ENCODE measurements around the gene RRP12.
"Not testable (repeated sequence)": the region's sequence is repeated elsewhere in the genome, so short reads cannot be mapped to it uniquely, and the experiment has no call there.

Gene RRP12

DNA sequence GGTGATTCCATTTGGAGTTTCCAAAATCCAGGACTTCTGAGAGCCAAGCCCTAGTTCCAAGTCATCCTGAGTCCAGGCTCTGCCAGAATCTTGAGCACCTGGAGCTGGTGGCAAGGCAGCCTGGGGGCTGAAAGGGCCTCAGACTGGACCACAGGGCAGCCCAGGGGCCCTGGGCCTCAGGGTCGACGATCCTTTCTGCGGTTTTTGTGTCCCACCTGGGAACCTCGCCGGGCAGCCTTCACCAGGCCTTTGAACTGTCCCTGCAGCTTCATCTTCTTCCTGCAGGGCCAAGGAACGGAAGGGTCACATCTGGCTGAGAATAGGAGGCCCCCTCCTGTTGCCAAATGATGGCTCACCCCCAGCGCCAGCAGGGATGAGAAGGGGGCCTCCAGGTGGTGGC lies 44.2 kb downstream of the RRP12 start:
- no peaks in the 10 kb centered on the region for H3K27me3 ChIP-seq (ENCODE audit: insufficient read depth, insufficient read length)

DNA sequence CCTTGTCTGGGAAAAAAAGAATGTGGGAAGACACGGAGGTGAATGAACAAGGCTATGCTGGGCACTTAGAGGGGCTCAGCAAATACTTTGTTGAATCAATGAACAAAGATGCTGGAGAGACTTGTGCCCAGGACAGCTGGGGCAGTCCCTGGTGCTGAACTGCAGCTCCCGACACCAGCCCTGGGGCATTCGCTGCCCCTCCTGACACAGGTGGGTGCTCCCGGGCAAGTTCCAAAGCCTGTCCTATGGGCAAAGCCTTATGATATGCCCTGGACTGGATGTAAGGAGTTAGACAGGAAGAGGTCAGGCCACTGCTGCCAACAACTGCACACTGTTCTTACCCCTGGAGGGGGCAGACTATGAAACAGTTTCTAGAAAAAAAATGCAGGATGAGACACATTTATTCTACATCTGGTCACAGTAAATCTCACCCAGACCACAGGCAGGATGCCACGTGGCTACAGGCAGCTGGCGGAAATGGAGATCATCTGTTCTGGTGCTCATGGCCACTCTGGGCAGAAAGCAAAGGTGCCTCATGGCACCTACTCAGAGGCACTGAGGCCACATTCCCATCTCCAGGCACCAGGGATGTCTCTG lies 44.7 kb downstream of the RRP12 start:
- TF ChIP-seq ZNF274 (IDR thresholded peaks at IDR 0.05; ENCODE audit: low read depth, low read length) (no peak), SUZ12 (IDR thresholded peaks at IDR 0.05; ENCODE audit: extremely low read depth, insufficient read depth, insufficient read length) (no peak), YY1 (IDR thresholded peaks at IDR 0.05; ENCODE audit: insufficient read depth, insufficient read length) (no peak)
- DNase-seq (ENCODE audit: low read depth, low spot score) = no peak
- Histone ChIP-seq H3K9ac (ENCODE audit: insufficient read length, low read depth) (no peak overlapping the region), H3K36me3 (ENCODE audit: insufficient read depth, insufficient read length, low read length) (peaks cover 59% of the 10 kb centered on the region), H3K9me3 (ENCODE audit: insufficient read depth, low read length) (no peaks in the 10 kb centered on the region), H3K27me3 (ENCODE audit: insufficient read depth, insufficient read length) (no peaks in the 10 kb centered on the region), H3K4me3 (ENCODE audit: insufficient read length, low read depth) (no peak overlapping the region), H3K4me1 (ENCODE audit: insufficient read depth, insufficient read length) (no peaks in the 10 kb centered on the region)

More for the DNA sequence above, 44.2 kb downstream of the RRP12 start:
- H3K4me3 ChIP-seq (ENCODE audit: insufficient read length, low read depth) = no peak overlapping the region
- no peaks in the 10 kb centered on the region for H3K4me1 ChIP-seq (ENCODE audit: insufficient read depth, insufficient read length)
- peaks cover 59% of the 10 kb centered on the region for H3K36me3 ChIP-seq (ENCODE audit: insufficient read depth, insufficient read length, low read length)
- H3K9me3 ChIP-seq (ENCODE audit: insufficient read depth, low read length) = no peaks in the 10 kb centered on the region
- H3K9ac ChIP-seq (ENCODE audit: insufficient read length, low read depth) = no peak overlapping the region
- TF ChIP-seq SUZ12 (IDR thresholded peaks at IDR 0.05; ENCODE audit: extremely low read depth, insufficient read depth, insufficient read length) (no peak), YY1 (IDR thresholded peaks at IDR 0.05; ENCODE audit: insufficient read depth, insufficient read length) (no peak), ZNF274 (IDR thresholded peaks at IDR 0.05; ENCODE audit: low read depth, low read length) (no peak)
- no peak for DNase-seq (ENCODE audit: low read depth, low spot score)

DNA sequence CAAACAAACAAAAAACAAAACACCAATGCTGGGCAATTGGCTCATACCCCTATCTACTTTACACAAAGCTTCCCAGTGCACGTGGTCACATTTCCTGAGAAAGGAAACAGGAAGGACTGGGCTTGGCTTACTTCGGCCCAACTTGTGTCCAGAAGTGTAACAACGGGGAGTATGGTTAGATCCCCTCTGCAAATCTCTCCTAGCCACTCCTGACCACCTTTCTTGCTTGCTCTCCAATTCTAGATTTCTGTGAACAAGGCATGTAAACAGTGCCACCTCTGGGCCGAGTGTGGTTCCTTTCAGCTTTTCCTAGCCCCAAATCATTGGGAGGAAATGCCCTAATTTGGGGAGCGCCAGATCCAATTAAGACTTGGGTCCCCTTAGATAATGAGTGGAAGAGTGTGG lies 45.6 kb downstream of the RRP12 start:
- Histone ChIP-seq H3K9ac (ENCODE audit: insufficient read length, low read depth) (no peak overlapping the region), H3K9me3 (ENCODE audit: insufficient read depth, low read length) (no peaks in the 10 kb centered on the region), H3K4me1 (ENCODE audit: insufficient read depth, insufficient read length) (no peaks in the 10 kb centered on the region), H3K36me3 (ENCODE audit: insufficient read depth, insufficient read length, low read length) (peaks cover 50% of the 10 kb centered on the region), H3K27me3 (ENCODE audit: insufficient read depth, insufficient read length) (no peaks in the 10 kb centered on the region), H3K4me3 (ENCODE audit: insufficient read length, low read depth) (no peak overlapping the region)
- TF ChIP-seq ZNF274 (IDR thresholded peaks at IDR 0.05; ENCODE audit: low read depth, low read length) = no peak
- TF ChIP-seq SUZ12 (IDR thresholded peaks at IDR 0.05; ENCODE audit: extremely low read depth, insufficient read depth, insufficient read length) = no peak
- no peak for TF ChIP-seq YY1 (IDR thresholded peaks at IDR 0.05; ENCODE audit: insufficient read depth, insufficient read length)
- no peak for DNase-seq (ENCODE audit: low read depth, low spot score)

DNA sequence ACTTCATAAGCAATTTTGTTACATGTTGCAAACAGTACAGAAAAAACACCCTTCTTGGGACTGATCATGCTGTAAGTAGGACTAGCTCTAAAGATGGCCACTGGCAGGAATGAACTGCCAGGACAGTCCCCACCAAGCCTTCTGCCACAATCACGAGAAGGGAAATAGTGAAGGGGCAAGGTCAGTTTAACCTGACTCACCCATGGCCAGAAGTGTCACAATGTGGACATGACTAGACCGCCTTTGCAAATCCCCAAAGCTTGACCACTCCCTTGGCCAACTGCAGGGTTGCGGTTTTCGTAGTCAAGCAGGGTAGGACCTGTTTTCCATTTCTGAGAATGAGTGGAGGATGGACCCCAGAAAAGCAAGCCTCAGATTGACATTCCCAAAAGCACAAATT lies 47.2 kb downstream of the RRP12 start:
- Histone ChIP-seq H3K27me3 (ENCODE audit: insufficient read depth, insufficient read length) (no peaks in the 10 kb centered on the region), H3K4me1 (ENCODE audit: insufficient read depth, insufficient read length) (no peaks in the 10 kb centered on the region), H3K9me3 (ENCODE audit: insufficient read depth, low read length) (no peaks in the 10 kb centered on the region), H3K4me3 (ENCODE audit: insufficient read length, low read depth) (no peak overlapping the region), H3K36me3 (ENCODE audit: insufficient read depth, insufficient read length, low read length) (peaks cover 34% of the 10 kb centered on the region), H3K9ac (ENCODE audit: insufficient read length, low read depth) (no peak overlapping the region)
- TF ChIP-seq SUZ12 (IDR thresholded peaks at IDR 0.05; ENCODE audit: extremely low read depth, insufficient read depth, insufficient read length) = no peak
- DNase-seq (ENCODE audit: low read depth, low spot score) = no peak

DNA sequence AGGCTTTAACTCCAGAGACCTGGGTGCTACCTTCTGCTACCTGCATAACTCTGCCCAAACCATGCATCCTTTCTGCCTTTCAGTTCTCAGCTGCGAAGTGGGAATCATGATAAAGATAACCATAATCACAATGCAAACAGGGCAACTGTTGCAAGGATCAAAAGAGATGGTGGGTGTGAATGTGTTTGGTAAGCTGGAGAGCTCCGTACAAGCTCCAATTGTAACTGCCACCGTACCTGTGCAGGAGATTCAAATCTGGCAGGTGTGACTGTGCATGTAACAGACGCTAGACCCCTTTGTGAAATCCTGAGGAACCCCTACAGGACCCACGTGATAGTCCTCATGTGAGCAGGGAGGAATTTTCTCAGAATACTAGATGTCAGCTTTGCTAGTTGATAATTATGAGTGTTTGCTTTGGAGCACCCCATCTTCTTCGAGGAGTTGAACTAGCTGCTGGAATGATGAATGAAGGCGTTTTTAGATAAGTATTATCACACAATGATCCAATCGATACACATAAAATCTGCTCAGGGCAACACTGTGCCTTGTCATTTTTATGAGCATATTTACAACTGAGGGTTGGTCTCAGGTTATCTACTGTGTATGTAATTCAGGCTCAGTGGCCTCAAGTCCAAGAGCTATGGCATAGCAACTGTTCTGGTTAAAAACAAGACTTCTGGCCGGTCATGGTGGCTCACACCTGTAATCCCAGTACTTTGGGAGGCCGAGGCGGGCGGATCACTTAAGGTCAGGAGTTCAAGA lies 51.2 kb downstream of the RRP12 start:
- H3K36me3 ChIP-seq (ENCODE audit: insufficient read depth, insufficient read length, low read length) = peaks cover 3% of the 10 kb centered on the region

DNA sequence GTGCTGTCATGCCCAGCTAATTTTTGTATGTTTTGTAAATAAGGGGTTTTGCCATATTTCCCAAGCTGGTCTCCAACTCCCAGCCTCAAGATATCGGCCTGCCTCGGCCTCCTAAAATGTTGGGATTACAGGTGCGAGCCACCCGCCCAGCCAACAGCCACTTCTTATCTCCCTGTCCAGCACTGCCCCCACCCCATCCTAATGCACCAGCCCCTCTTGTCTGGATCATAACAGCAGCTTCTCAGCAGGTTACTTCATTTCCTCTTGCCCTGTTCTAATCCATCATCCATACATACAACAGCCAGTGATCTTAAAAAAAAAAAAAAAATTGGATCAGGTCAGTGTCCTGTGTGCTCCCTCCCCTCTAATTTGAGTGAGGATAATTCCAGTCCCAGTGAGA lies 53.8 kb downstream of the RRP12 start:
- H3K27me3 ChIP-seq (ENCODE audit: insufficient read depth, insufficient read length) = no peaks in the 10 kb centered on the region
- H3K36me3 ChIP-seq (ENCODE audit: insufficient read depth, insufficient read length, low read length) = peaks cover 3% of the 10 kb centered on the region
- no peak overlapping the region for H3K9ac ChIP-seq (ENCODE audit: insufficient read length, low read depth)
- no peak overlapping the region for H3K4me3 ChIP-seq (ENCODE audit: insufficient read length, low read depth)
- DNase-seq (ENCODE audit: low read depth, low spot score) = no peak
- no peaks in the 10 kb centered on the region for H3K9me3 ChIP-seq (ENCODE audit: insufficient read depth, low read length)
- TF ChIP-seq ZNF274 (IDR thresholded peaks at IDR 0.05; ENCODE audit: low read depth, low read length) (no peak), SUZ12 (IDR thresholded peaks at IDR 0.05; ENCODE audit: extremely low read depth, insufficient read depth, insufficient read length) (no peak), YY1 (IDR thresholded peaks at IDR 0.05; ENCODE audit: insufficient read depth, insufficient read length) (no peak)
- no peaks in the 10 kb centered on the region for H3K4me1 ChIP-seq (ENCODE audit: insufficient read depth, insufficient read length)

More for the DNA sequence above, 51.2 kb downstream of the RRP12 start:
- TF ChIP-seq ZNF274 (IDR thresholded peaks at IDR 0.05; ENCODE audit: low read depth, low read length) (no peak), SUZ12 (IDR thresholded peaks at IDR 0.05; ENCODE audit: extremely low read depth, insufficient read depth, insufficient read length) (no peak), YY1 (IDR thresholded peaks at IDR 0.05; ENCODE audit: insufficient read depth, insufficient read length) (no peak)
- H3K27me3 ChIP-seq (ENCODE audit: insufficient read depth, insufficient read length) = no peaks in the 10 kb centered on the region
- no peaks in the 10 kb centered on the region for H3K4me1 ChIP-seq (ENCODE audit: insufficient read depth, insufficient read length)
- H3K9ac ChIP-seq (ENCODE audit: insufficient read length, low read depth) = no peak overlapping the region
- DNase-seq (ENCODE audit: low read depth, low spot score) = no peak
- H3K9me3 ChIP-seq (ENCODE audit: insufficient read depth, low read length) = no peaks in the 10 kb centered on the region
- H3K4me3 ChIP-seq (ENCODE audit: insufficient read length, low read depth) = no peak overlapping the region

DNA sequence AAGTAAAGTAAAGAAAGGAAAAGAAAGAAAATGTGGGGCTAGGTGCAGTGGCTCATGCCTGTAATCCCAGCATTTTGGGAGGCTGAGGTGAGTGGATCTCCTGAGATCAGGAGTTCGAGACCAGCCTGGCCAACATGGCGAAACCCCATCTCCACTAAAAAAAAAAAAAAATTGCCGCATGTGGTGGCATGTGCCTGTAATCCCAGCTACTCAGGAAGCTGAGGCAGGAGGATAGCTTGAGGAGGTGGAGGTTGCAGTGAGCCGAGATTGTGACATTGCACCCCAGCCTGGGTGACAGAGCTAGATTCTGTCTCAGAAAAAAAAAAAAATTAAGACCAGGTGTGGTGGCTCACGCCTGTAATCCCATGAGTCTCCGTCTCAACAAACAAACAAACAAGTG lies 57.5 kb downstream of the RRP12 start:
- H3K9me3 ChIP-seq (ENCODE audit: insufficient read depth, low read length); DNase-seq (ENCODE audit: low read depth, low spot score); H3K27me3 ChIP-seq (ENCODE audit: insufficient read depth, insufficient read length); H3K4me3 ChIP-seq (ENCODE audit: insufficient read length, low read depth); H3K9ac ChIP-seq (ENCODE audit: insufficient read length, low read depth); H3K4me1 ChIP-seq (ENCODE audit: insufficient read depth, insufficient read length); H3K36me3 ChIP-seq (ENCODE audit: insufficient read depth, insufficient read length, low read length): not testable (repeated sequence)

All from NT2/D1 (cell line).